Inflammatory macrophage (primary cell): ENCODE data around the gene DLGAP1.
"Not testable (repeated sequence)": the region's sequence is repeated elsewhere in the genome, so short reads cannot be mapped to it uniquely, and the experiment has no call there.

Experiments
- DNase-seq, 2 donors: peaks; one replicate each; pipeline ENCODE4 v3.0.0-alpha.2; 2020 to 2022

The DLGAP1 gene

GRCh38 chr18:3616744-3617143, 838.4 kb downstream of the DLGAP1 start:
- no peak for DNase-seq

GRCh38 chr18:3616142-3616541, 839.0 kb downstream of the DLGAP1 start:
- DNase-seq = no peak

- no peak for DNase-seq
Observed at GRCh38 chr18:3615374-3615985, 839.6 kb downstream of the DLGAP1 start.

GRCh38 chr18:3612315-3612714, 842.8 kb downstream of the DLGAP1 start:
- DNase-seq = no peak

- no peak for DNase-seq
Observed at GRCh38 chr18:3611313-3612090, 843.6 kb downstream of the DLGAP1 start.

- DNase-seq = peak; percentile 29 to 40
Observed at GRCh38 chr18:3610813-3611212, 844.3 kb downstream of the DLGAP1 start.

- no peak for DNase-seq
Observed at GRCh38 chr18:3610188-3610708, 844.9 kb downstream of the DLGAP1 start.

- no peak for DNase-seq
Observed at GRCh38 chr18:3608488-3608887, 846.6 kb downstream of the DLGAP1 start.

- not testable (repeated sequence) for DNase-seq
Observed at GRCh38 chr18:3608099-3608453, 847.0 kb downstream of the DLGAP1 start.

GRCh38 chr18:3607309-3608098, 847.6 kb downstream of the DLGAP1 start:
- DNase-seq = no peak

- DNase-seq = not testable (repeated sequence)
Observed at GRCh38 chr18:3606863-3607262, 848.2 kb downstream of the DLGAP1 start.

- peak; percentile 37 to 43 for DNase-seq
Observed at GRCh38 chr18:3605954-3606443, 849.1 kb downstream of the DLGAP1 start.

GRCh38 chr18:3605486-3605952, 849.6 kb downstream of the DLGAP1 start:
- peak; percentile 23 to 30 for DNase-seq

GRCh38 chr18:3604498-3605408, 850.4 kb downstream of the DLGAP1 start:
- peak; percentile 85 to 94 for DNase-seq

- DNase-seq = peak in 1 of 2 donors; percentile 13
Observed at GRCh38 chr18:3604235-3604497, 850.9 kb downstream of the DLGAP1 start.

- DNase-seq = peak; percentile 91 to 92
Observed at GRCh38 chr18:3603421-3604234, 851.5 kb downstream of the DLGAP1 start.

- not testable (repeated sequence) for DNase-seq
Observed at GRCh38 chr18:3601106-3601755, 853.9 kb downstream of the DLGAP1 start.

GRCh38 chr18:3599861-3600260, 855.2 kb downstream of the DLGAP1 start:
- DNase-seq = no peak

- DNase-seq = no peak
Observed at GRCh38 chr18:3599195-3599594, 855.9 kb downstream of the DLGAP1 start.

- DNase-seq = no peak
Observed at GRCh38 chr18:3598581-3598980, 856.5 kb downstream of the DLGAP1 start.
